ENCODE results near the gene ABCC2.
"Not testable (repeated sequence)": the region's sequence is repeated elsewhere in the genome, so short reads cannot be mapped to it uniquely, and the experiment has no call there.

ABCC2 gene

GRCh38 chr10:99742254-99742653, 40.2 kb upstream of the ABCC2 start:
- Histone ChIP-seq H3K9me3 (ENCODE audit: severe bottlenecking) (peaks cover 10% of the 10 kb centered on the region), H3K36me3 (ENCODE audit: low read depth) (peaks cover 100% of the 10 kb centered on the region), H3K4me1 (ENCODE audit: insufficient read depth, poor library complexity, severe bottlenecking) (peaks cover 7% of the 10 kb centered on the region), H3K27me3 (ENCODE audit: insufficient read depth, poor library complexity, severe bottlenecking) (no peaks in the 10 kb centered on the region), H3K27ac (ENCODE audit: poor library complexity, severe bottlenecking) (no peak overlapping the region), H3K4me3 (ENCODE audit: severe bottlenecking) (no peak overlapping the region)
- ATAC-seq (ENCODE audit: low read depth) (no peak), DNase-seq (ENCODE audit: low spot score) (no peak)
- TF ChIP-seq CTCF (IDR thresholded peaks at IDR 0.05; ENCODE audit: poor library complexity, severe bottlenecking), result no peak

- Histone ChIP-seq H3K36me3 (ENCODE audit: low read depth) (peaks cover 100% of the 10 kb centered on the region), H3K9me3 (ENCODE audit: severe bottlenecking) (peaks cover 10% of the 10 kb centered on the region), H3K27me3 (ENCODE audit: insufficient read depth, poor library complexity, severe bottlenecking) (no peaks in the 10 kb centered on the region), H3K4me1 (ENCODE audit: insufficient read depth, poor library complexity, severe bottlenecking) (peaks cover 7% of the 10 kb centered on the region), H3K27ac (ENCODE audit: poor library complexity, severe bottlenecking) (no peak overlapping the region), H3K4me3 (ENCODE audit: severe bottlenecking) (no peak overlapping the region)
- DNase-seq (ENCODE audit: low spot score) (no peak), ATAC-seq (ENCODE audit: low read depth) (no peak)
- no peak for TF ChIP-seq CTCF (IDR thresholded peaks at IDR 0.05; ENCODE audit: poor library complexity, severe bottlenecking)
Observed at GRCh38 chr10:99742701-99743100, 39.7 kb upstream of the ABCC2 start.

GRCh38 chr10:99743841-99744240, 38.6 kb upstream of the ABCC2 start:
- no peak for DNase-seq (ENCODE audit: low spot score)
- H3K27ac ChIP-seq (ENCODE audit: poor library complexity, severe bottlenecking), result no peak overlapping the region
- no peaks in the 10 kb centered on the region for H3K27me3 ChIP-seq (ENCODE audit: insufficient read depth, poor library complexity, severe bottlenecking)
- TF ChIP-seq CTCF (IDR thresholded peaks at IDR 0.05; ENCODE audit: poor library complexity, severe bottlenecking), result no peak
- no peak for ATAC-seq (ENCODE audit: low read depth)
- peaks cover 10% of the 10 kb centered on the region for H3K9me3 ChIP-seq (ENCODE audit: severe bottlenecking)
- peaks cover 100% of the 10 kb centered on the region for H3K36me3 ChIP-seq (ENCODE audit: low read depth)
- no peaks in the 10 kb centered on the region for H3K4me1 ChIP-seq (ENCODE audit: insufficient read depth, poor library complexity, severe bottlenecking)
- no peak overlapping the region for H3K4me3 ChIP-seq (ENCODE audit: severe bottlenecking)

- not testable (repeated sequence) for DNase-seq (ENCODE audit: low spot score); ATAC-seq (ENCODE audit: low read depth); H3K9me3 ChIP-seq (ENCODE audit: severe bottlenecking); H3K4me1 ChIP-seq (ENCODE audit: insufficient read depth, poor library complexity, severe bottlenecking); H3K4me3 ChIP-seq (ENCODE audit: severe bottlenecking); H3K27ac ChIP-seq (ENCODE audit: poor library complexity, severe bottlenecking); H3K27me3 ChIP-seq (ENCODE audit: insufficient read depth, poor library complexity, severe bottlenecking)
- peaks cover 97% of the 10 kb centered on the region for H3K36me3 ChIP-seq (ENCODE audit: low read depth)
Observed at GRCh38 chr10:99746166-99746565, 36.3 kb upstream of the ABCC2 start.

- Histone ChIP-seq H3K9me3 (ENCODE audit: severe bottlenecking) (no peaks in the 10 kb centered on the region), H3K36me3 (ENCODE audit: low read depth) (peaks cover 94% of the 10 kb centered on the region), H3K4me3 (ENCODE audit: severe bottlenecking) (no peak overlapping the region), H3K27me3 (ENCODE audit: insufficient read depth, poor library complexity, severe bottlenecking) (no peaks in the 10 kb centered on the region), H3K4me1 (ENCODE audit: insufficient read depth, poor library complexity, severe bottlenecking) (no peaks in the 10 kb centered on the region), H3K27ac (ENCODE audit: poor library complexity, severe bottlenecking) (no peak overlapping the region)
- no peak for DNase-seq (ENCODE audit: low spot score)
- no peak for TF ChIP-seq CTCF (IDR thresholded peaks at IDR 0.05; ENCODE audit: poor library complexity, severe bottlenecking)
- ATAC-seq (ENCODE audit: low read depth), result no peak
Observed at GRCh38 chr10:99748823-99749451, 33.5 kb upstream of the ABCC2 start.

Data from RWPE2 (cell line).